Measurements from ENCODE around the gene USF1. TPM values are rescaled to one million over a fixed set of nuclear protein-coding genes. Genes with fewer than 3 reads are reported as not detected.
"Not testable (repeated sequence)": the region's sequence is repeated elsewhere in the genome, so short reads cannot be mapped to it uniquely, and the experiment has no call there.

Gene USF1
- total and polyA plus RNA-seq, 3 experiments from 2014 or later, result 6.7 to 67.7 (median 63.3) TPM

DNA sequence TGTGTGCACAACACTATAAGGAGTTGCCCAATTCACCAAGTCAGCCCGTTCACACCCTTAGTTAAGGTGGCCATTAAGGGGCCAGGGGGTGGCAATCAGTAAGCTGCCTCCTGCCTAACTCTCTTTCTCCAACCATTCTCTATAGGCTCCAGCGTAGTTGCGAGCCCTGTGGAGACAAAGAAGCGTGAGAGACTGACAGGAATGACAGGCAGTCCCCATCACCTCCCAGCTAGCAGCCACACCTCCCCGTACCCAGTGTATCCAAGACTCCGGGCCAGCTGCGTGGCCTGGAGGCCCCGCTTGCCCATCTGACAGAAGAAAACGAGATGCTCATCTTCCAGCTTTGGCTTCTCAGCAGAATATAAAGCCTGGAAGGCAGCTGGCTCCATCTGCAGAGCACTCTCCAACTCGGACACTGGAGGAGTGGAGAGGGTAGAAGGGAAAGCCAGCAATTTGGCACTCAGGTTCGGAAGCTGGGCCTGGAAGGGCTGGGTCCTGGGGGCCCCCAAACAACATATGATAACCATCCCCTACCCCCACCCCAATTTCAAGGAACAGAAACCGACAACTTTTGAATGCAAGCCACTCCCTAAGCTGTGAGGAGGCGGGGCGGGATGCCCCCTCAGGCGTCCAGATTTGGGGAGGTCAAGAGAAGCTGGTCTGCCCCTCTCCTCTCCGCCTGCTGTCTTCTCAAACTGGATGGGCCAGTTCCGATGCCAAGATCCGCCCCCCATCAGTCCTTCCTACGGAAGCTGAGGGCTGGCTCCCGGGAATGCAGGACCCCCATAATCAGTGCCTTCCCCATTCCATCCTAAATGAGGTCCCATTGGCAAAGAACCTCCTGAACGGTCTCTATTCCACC, 7.9 kb downstream of the USF1 start:
- Mint-ChIP-seq H3K9me3 (no peaks in the 10 kb centered on the region), H3K27ac (peak overlapping the region; percentile 86 to 98 (median 93)), H3K4me1 (peaks cover 23 to 55% (median 35%) of the 10 kb centered on the region in 3 donors), H3K36me3 (peaks cover 7 to 42% (median 16%) of the 10 kb centered on the region in 3 donors), H3K4me3 (peak overlapping the region; percentile 88 to 94 (median 91)), H3K27me3 (no peaks in the 10 kb centered on the region)
- ChIA-PET POLR2A (interaction anchor here (1.1 to 2.2 kb wide), 9 partner anchors 9 to 95 kb away, joined by 3 to 20 read pairs (median 7); partner anchors contain the start of genes ARHGAP30, DEDD, F11R and KLHDC9), CTCF (interaction anchor here (0.7 to 8.6 kb wide), 10 partner anchors 8 to 86 kb away, joined by 3 to 83 read pairs (median 4); partner anchors contain the start of genes ARHGAP30, F11R, KLHDC9 and NIT1)
- peak overlapping the region; percentile 64 for H3K27ac ChIP-seq (ENCODE audit: low read depth, low read length)
- no peaks in the 10 kb centered on the region for H3K27me3 ChIP-seq (ENCODE audit: insufficient read depth, low read length, poor library complexity, severe bottlenecking)
- peaks cover 32% of the 10 kb centered on the region for H3K4me1 ChIP-seq (ENCODE audit: insufficient read depth, low read length)
- H3K4me3 ChIP-seq (ENCODE audit: low read length), result peak overlapping the region; percentile 67
- H3K36me3 ChIP-seq (ENCODE audit: insufficient read depth, low read length), result peaks cover 35% of the 10 kb centered on the region
- H3K9me3 ChIP-seq (ENCODE audit: low read length), result no peaks in the 10 kb centered on the region
- no peak for DNase-seq

GRCh38 chr1:161033751-161034150, 12.0 kb downstream of the USF1 start:
- Histone ChIP-seq H3K27ac (ENCODE audit: low read depth, low read length) (no peak overlapping the region), H3K27me3 (ENCODE audit: insufficient read depth, low read length, poor library complexity, severe bottlenecking) (no peaks in the 10 kb centered on the region), H3K36me3 (ENCODE audit: insufficient read depth, low read length) (no peaks in the 10 kb centered on the region), H3K4me1 (ENCODE audit: insufficient read depth, low read length) (peaks cover 14% of the 10 kb centered on the region), H3K4me3 (ENCODE audit: low read length) (no peak overlapping the region), H3K9me3 (ENCODE audit: low read length) (no peaks in the 10 kb centered on the region)
- Mint-ChIP-seq H3K27me3 (no peaks in the 10 kb centered on the region), H3K27ac (no peak overlapping the region), H3K4me1 (peaks cover 16 to 35% (median 24%) of the 10 kb centered on the region in 3 donors), H3K4me3 (no peak overlapping the region), H3K36me3 (peaks cover 0 to 7% (median 0%) of the 10 kb centered on the region in 3 donors), H3K9me3 (no peaks in the 10 kb centered on the region)
- ChIA-PET CTCF (interaction anchor here (1.1 kb wide), 1 partner anchor 12 kb away, joined by 4 read pairs; the partner anchor contains the start of gene F11R), POLR2A (interaction anchor here (0.7 to 1.1 kb wide), 2 partner anchors 11 to 29 kb away, joined by 4 to 6 read pairs; no protein-coding TSS in a partner anchor)
- no peak for DNase-seq

- H3K9me3 ChIP-seq (ENCODE audit: low read length), result no peaks in the 10 kb centered on the region
- Mint-ChIP-seq H3K27ac (no peak overlapping the region), H3K36me3 (peaks cover 0 to 5% (median 0%) of the 10 kb centered on the region in 3 donors), H3K9me3 (no peaks in the 10 kb centered on the region), H3K4me1 (peaks cover 7 to 23% (median 18%) of the 10 kb centered on the region in 3 donors), H3K4me3 (no peak overlapping the region), H3K27me3 (no peaks in the 10 kb centered on the region)
- no peak overlapping the region for H3K27ac ChIP-seq (ENCODE audit: low read depth, low read length)
- H3K4me1 ChIP-seq (ENCODE audit: insufficient read depth, low read length), result peaks cover 4% of the 10 kb centered on the region
- POLR2A ChIA-PET, result no interaction called here
- CTCF ChIA-PET, result interaction anchor here (1.1 to 3.3 kb wide), 2 partner anchors 11 to 34 kb away, joined by 4 to 16 read pairs; partner anchors contain the start of gene F11R
- H3K36me3 ChIP-seq (ENCODE audit: insufficient read depth, low read length), result no peaks in the 10 kb centered on the region
- no peak overlapping the region for H3K4me3 ChIP-seq (ENCODE audit: low read length)
- no peaks in the 10 kb centered on the region for H3K27me3 ChIP-seq (ENCODE audit: insufficient read depth, low read length, poor library complexity, severe bottlenecking)
- no peak for DNase-seq
Observed at GRCh38 chr1:161032409-161032808, 13.4 kb downstream of the USF1 start.

DNA sequence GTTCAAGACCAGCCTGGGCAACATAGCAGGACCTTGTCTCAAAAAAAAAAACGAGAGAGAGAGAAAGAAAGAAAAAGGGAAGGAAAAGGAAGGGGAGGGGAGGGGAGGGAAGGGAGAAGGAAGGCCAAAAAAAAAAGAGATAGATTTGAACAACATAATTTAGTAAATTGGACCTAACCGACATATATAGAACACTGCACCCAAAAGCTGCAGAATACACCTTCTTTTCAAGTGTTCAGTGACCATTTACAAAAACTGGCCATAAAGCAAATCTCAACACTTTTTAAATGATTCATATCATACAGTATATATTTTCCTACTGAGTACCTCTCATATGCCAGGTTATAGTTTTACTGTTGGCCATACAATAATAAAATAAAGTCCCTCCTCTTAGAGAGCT, 13.9 kb downstream of the USF1 start:
- Histone ChIP-seq H3K27me3 (ENCODE audit: insufficient read depth, low read length, poor library complexity, severe bottlenecking) (no peaks in the 10 kb centered on the region), H3K4me1 (ENCODE audit: insufficient read depth, low read length) (no peaks in the 10 kb centered on the region), H3K4me3 (ENCODE audit: low read length) (no peak overlapping the region), H3K9me3 (ENCODE audit: low read length) (no peaks in the 10 kb centered on the region), H3K27ac (ENCODE audit: low read depth, low read length) (no peak overlapping the region), H3K36me3 (ENCODE audit: insufficient read depth, low read length) (no peaks in the 10 kb centered on the region)
- Mint-ChIP-seq H3K4me1 (peaks cover 7 to 19% (median 18%) of the 10 kb centered on the region in 3 donors), H3K4me3 (no peak overlapping the region), H3K36me3 (peaks cover 2 to 8% (median 4%) of the 10 kb centered on the region in 3 donors), H3K27ac (peak overlapping the region in 2 of 8 donors; percentile 15 to 30), H3K9me3 (peaks cover 0 to 2% (median 0%) of the 10 kb centered on the region in 5 donors), H3K27me3 (no peaks in the 10 kb centered on the region)
- CTCF ChIA-PET, result interaction anchor here (3.3 kb wide), 1 partner anchor 34 kb away, joined by 16 read pairs; no protein-coding TSS in a partner anchor
- DNase-seq, result no peak
- POLR2A ChIA-PET, result no interaction called here

DNA sequence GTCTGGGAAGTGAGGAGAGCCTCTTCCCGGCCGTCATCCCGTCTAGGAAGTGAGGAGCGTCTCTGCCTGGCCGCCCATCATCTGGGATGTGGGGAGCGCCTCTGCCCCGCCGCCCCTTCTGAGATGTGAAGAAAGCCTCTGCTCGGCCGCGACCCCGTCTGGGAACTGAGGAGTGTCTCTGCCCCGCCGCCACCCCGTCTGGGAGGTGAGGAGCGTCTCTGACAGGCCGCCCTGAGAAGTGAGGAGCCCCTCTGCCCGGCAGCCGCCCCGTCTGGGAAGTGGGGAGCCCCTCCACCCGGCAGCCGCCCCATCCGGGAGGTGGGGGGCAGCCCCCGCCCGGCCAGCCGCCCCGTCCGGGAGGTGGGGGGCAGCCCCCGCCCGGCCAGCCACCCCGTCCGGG, 16.3 kb downstream of the USF1 start:
- H3K4me1 ChIP-seq (ENCODE audit: insufficient read depth, low read length); H3K27me3 Mint-ChIP-seq; CTCF ChIA-PET; H3K27ac Mint-ChIP-seq; H3K4me3 ChIP-seq (ENCODE audit: low read length); H3K36me3 ChIP-seq (ENCODE audit: insufficient read depth, low read length); H3K27me3 ChIP-seq (ENCODE audit: insufficient read depth, low read length, poor library complexity, severe bottlenecking); H3K9me3 Mint-ChIP-seq; H3K4me3 Mint-ChIP-seq; POLR2A ChIA-PET; DNase-seq; H3K27ac ChIP-seq (ENCODE audit: low read depth, low read length); H3K9me3 ChIP-seq (ENCODE audit: low read length): not testable (repeated sequence)
- Mint-ChIP-seq H3K36me3 (peaks cover 3 to 10% (median 6%) of the 10 kb centered on the region in 3 donors), H3K4me1 (peaks cover 7 to 24% (median 14%) of the 10 kb centered on the region in 3 donors)

DNA sequence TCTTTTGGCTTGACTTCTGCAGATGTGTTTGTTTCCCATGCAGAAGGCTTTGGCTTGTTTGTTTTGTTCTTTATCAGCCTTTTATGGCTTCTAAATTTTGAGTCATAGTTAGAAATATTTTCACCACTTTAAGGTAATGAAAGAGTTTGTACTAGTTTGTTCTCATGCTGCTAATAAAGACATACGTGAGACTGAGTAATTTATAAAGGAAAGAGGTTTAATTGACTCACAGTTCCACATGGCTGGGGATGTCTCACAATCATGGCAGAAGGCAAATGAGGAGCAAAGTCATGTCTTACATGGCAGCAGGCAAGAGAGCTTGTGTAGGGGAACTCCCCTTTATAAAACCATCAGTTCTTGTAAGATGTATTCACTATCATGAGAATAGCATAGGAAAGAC, 18.8 kb downstream of the USF1 start:
- H3K4me3 Mint-ChIP-seq; H3K27ac ChIP-seq (ENCODE audit: low read depth, low read length); DNase-seq; H3K27ac Mint-ChIP-seq; H3K36me3 ChIP-seq (ENCODE audit: insufficient read depth, low read length); H3K4me3 ChIP-seq (ENCODE audit: low read length); H3K9me3 Mint-ChIP-seq; H3K9me3 ChIP-seq (ENCODE audit: low read length); H3K4me1 ChIP-seq (ENCODE audit: insufficient read depth, low read length); H3K27me3 Mint-ChIP-seq; H3K27me3 ChIP-seq (ENCODE audit: insufficient read depth, low read length, poor library complexity, severe bottlenecking); POLR2A ChIA-PET: not testable (repeated sequence)
- CTCF ChIA-PET, result interaction anchor here (0.6 kb wide), 1 partner anchor 36 kb away, joined by 3 read pairs; no protein-coding TSS in a partner anchor
- H3K36me3 Mint-ChIP-seq, result peaks cover 3 to 10% (median 6%) of the 10 kb centered on the region in 3 donors
- H3K4me1 Mint-ChIP-seq, result peaks cover 5 to 21% (median 13%) of the 10 kb centered on the region in 3 donors

DNA sequence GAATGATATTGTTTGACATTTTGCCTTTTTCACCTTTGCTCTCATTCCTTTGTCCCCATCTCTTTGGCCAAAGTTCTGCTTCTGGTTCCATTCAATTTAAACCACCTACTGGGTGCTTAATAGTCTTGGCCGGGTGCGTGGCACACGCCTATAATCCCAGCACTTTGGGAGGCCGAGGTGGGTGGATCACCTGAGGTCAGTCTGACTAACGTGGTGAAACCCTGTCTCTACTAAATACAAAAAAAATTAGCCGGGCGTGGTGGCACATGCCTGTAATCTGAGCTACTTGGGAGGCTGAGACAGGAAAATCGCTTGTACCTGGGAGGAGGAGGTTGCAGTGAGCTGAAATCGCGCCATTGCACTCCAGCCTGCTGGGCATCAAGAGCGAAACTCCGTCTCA, 23.3 kb downstream of the USF1 start:
- DNase-seq; H3K36me3 Mint-ChIP-seq; H3K36me3 ChIP-seq (ENCODE audit: insufficient read depth, low read length); H3K27me3 Mint-ChIP-seq; H3K9me3 Mint-ChIP-seq; H3K27me3 ChIP-seq (ENCODE audit: insufficient read depth, low read length, poor library complexity, severe bottlenecking); H3K4me3 ChIP-seq (ENCODE audit: low read length); H3K9me3 ChIP-seq (ENCODE audit: low read length); H3K27ac ChIP-seq (ENCODE audit: low read depth, low read length): not testable (repeated sequence)
- POLR2A ChIA-PET, result interaction anchor here (2.9 kb wide), 1 partner anchor 16 kb away, joined by 20 read pairs; the partner anchor contains the start of gene TSTD1
- H3K4me1 ChIP-seq (ENCODE audit: insufficient read depth, low read length), result peaks cover 26% of the 10 kb centered on the region
- CTCF ChIA-PET, result interaction anchor here (1.7 kb wide), 1 partner anchor 18 kb away, joined by 4 read pairs; no protein-coding TSS in a partner anchor
- Mint-ChIP-seq H3K27ac (peak overlapping the region in 7 of 8 donors; percentile 26 to 91 (median 57)), H3K4me1 (peaks cover 20 to 50% (median 46%) of the 10 kb centered on the region in 3 donors), H3K4me3 (peak overlapping the region in 6 of 7 donors; percentile 24 to 94 (median 77))

Data from CD8-positive, alpha-beta memory T cell (primary cell).